NCI-H2227 (cell line): ENCODE results near the gene AGTPBP1.

Source experiments
- DNase-seq: peaks from one replicate; lab custom pipeline; 2025; ENCODE audit not compliant: unreplicated experiment; lab: John Stamatoyannopoulos, UW

AGTPBP1 gene

DNA sequence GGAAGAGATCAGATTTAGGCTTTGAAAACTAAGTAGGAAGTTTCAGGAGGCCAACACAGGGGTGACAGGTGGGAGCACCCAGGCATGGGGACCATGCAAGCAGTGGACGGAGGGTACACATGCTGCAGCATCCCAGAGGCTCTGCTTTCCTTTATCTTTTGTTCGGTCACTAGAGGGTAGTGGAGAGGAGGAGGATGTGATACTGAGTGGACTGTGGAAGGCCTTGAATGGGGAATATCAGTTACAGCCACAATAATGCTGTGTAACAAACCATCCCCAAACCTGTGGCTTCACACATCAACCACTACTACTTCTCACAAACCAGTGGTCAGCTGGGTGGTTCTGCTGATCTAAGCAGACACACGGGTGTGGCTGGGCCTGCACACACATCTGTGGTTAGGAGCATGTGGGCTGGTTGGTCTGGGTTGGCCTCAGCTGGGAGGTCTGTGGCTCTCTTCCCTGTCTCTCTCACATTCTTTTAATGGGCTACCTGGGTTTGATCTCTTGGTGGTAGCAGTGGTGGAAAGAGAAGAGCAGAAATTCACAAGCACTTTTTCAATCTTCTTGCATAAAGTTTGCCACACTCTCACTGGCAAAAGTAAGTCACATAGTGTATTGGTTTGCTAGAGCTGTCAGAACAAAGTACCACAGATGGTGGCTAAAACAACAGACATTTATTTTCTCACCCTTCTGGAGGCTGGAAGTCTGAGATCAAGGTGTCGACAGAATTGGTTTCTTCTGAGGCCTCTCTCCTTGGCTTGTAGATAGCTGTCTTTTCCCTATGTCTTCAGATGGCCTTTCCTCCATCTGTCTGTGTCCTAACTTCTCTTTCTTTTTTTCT lies 238.7 kb downstream of the AGTPBP1 start:
- DNase-seq = no peak

DNA sequence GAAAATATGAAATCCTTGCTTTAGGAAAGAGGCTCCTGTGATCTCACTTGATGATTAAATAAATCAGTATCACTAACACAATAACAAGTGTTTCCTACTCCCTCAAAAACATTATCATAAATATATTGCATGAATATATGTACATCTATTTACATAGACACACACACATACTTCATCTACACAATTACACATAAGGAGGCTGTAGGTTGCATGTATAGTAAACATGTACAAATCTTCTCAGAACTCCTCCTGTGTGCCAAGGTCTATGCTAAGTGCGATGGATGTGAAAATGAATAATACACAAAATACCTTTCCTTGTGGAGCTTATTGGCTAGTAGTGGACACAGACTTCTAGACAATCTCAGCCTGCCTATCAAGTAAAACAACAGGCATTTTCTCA lies 239.9 kb downstream of the AGTPBP1 start:
- no peak for DNase-seq

DNA sequence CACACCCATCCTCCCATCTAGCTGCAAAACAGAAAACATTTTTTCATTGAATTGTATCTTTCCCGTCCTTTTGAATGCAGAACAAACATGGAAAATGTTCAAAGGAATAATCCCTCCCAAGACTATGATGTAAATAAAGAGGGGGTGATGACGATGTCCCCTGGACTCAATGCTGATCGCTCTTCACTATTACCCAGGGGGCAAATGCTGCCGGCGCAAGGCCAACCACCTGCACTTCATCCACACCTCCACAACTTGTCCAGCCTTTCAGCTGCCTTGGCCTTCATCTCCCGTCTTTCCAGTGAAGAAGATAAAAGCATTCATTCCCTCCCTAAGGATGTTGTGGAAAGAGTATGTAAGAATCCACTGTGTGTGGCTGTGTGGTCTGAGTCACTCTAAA lies 240.3 kb downstream of the AGTPBP1 start:
- DNase-seq = no peak
